Fibroblast of skin of abdomen (primary cell): ENCODE results near the gene GATC.
"Not testable (repeated sequence)": the region's sequence is repeated elsewhere in the genome, so short reads cannot be mapped to it uniquely, and the experiment has no call there.

Experiments used
- DNase-seq: peaks from one replicate; pipeline ENCODE4 v3.0.0-alpha.2; 2013

GATC gene

DNA sequence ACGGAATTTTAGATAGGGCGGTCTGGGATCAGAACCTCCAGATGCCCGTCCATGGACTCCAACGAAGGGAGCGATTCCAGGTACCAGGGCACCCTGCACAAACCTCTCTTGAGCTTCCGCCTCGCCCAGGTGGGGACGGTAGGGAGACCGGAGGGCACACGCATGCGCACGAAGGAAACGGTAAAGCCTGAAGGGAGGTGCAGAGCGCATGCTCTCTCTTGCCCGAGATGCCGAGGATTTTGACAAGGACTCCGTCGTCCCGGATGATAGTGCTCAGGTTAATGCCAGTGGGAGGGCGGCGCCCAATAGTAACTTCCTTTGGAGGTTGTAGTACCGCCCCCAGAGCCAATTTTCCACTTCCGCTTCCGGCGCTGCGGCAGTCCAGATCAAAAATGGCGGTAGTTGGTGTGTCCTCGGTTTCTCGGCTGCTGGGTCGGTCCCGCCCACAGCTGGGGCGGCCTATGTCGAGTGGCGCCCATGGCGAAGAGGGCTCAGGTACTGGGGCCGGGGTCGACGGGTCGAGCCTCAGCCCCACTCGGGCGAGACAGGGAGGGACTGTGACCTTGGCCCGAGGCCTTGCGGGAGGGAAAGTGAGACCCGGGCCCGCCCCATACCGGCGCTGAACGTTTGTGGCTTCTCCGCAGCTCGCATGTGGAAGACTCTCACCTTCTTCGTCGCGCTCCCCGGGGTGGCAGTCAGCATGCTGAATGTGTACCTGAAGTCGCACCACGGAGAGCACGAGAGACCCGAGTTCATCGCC, 8.3 kb upstream of the GATC start, which contains the start of gene COX6A1:
TSS of gene COX6A1 (plus strand) at position 379 of the 760 bp plus-strand sequence. CDS start at position 393, 14 bp downstream.
- peak; percentile 95 for DNase-seq

DNA sequence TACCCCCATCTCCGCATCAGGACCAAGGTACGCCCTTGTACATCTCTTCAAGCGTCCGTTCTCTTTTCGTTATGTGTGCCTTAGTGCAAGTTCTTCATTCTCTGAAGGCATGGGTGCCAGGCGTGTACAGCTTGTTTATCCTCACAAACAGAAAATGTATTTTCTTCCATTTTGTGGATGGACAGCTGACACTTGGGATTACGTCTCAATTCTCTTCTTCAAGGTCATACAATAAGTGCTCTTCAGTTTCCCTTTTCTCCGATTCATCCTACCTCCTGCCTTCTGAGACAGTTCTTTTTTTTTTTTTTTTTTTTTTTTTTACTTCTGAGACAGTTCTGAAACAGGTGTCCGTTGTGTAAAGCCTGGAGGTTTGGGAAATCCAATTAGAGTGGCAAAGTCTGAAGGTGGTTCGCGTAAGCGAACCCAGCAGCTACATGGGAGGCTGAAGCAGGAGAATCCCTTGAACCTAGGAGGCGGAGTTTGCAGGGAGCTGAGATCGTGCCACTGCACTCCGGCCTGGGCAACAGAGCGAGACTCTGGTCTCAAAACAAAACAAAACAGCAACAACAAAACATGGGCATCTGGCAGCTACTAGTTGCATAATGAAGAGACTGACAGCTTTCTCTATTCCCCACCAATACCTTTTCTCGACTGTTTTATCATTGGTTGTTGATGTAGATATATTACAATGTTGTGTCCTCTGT, 7.6 kb upstream of the GATC start:
- no peak for DNase-seq

DNA sequence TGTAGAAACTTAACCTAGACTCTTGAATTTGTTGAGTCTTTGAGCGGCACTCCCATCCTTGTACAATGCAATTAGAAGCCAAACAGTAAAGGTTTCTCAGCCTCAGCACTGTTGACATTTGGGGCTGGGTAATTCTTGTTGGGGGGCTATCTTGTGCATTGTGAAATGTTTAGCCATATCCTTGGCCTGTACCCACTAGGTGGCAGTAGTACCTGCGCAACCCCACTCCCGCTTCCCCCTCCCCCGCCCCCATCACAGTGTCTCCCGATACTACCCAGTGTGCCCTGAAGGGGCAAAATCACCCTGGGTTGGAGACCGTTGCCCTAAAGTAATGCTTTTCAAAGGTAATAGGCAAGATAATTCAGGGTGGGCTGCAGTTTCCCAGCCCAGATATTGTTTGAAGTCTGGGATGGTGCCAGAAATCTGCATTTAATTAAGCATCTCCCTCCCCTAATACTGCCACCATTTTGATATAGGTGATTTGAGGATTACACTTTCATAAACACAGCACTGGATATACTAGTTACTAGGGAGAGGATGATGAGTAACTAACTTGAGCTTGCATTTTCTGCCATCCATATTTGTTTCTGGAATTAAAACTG, 6.5 kb upstream of the GATC start:
- DNase-seq, result peak; percentile 58

DNA sequence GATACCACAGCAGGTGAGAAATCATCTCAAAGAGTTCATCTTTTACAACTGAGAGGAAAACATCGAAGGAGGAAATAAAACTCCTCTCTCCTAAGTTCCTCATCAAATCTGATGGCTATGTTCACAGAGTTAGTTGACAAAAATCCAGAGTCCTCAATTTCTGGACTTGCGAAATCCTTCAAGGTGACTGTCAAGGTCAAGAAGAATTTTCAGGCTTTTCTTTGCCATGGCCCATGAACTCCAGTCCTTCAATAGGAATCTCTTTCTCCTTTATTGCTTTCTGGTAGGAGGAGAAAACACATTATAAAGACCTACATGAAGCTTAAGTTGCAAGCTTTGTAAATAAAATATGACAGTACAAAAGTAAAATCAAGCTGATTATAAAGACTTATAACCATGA, 1.6 kb upstream of the GATC start:
- DNase-seq, result no peak

- DNase-seq, result not testable (repeated sequence)
Measured at GRCh38 chr12:120446844-120447178, 567 bp downstream of the GATC start.

DNA sequence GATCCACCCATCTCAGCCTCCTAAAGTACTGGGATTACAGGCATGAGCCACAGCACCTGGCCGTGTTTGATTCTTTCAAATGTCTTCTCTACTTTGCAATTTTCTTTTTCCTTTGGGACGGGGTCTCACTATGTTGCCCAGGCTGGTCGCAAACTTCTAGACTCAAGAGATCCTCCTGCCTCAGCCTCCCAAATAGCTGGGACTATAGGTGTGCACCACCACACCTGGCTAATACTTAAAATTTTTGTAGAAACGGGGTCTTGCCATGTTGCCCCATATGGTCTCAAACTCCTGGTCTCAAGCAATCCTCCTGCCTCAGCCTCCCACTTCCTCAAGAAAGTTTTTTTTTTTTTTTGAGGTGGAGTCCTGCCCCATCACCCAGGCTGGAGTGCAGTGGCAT, 1.7 kb downstream of the GATC start:
- no peak for DNase-seq

DNA sequence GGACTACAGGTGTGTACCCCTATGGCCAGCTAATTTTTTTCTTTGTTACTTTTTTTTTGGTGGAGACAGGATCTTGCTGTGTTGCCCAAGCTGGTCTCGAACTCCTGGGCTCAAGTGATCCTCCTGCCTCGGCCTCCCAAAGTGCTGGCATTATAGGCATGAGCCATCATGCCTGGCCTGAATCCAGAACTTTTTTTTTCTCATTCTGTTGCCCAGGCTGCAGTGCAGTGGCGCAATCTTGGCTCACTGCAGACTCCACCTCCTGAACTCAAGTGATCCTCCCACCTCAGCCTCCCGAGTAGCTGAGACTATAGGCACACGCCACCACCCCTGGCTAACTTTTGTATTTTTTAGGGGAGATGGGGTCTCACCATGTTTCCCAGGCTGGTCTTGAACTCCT, 6.3 kb downstream of the GATC start:
- not testable (repeated sequence) for DNase-seq

- DNase-seq, result no peak
Measured at GRCh38 chr12:120453060-120453750, 7.0 kb downstream of the GATC start.

DNA sequence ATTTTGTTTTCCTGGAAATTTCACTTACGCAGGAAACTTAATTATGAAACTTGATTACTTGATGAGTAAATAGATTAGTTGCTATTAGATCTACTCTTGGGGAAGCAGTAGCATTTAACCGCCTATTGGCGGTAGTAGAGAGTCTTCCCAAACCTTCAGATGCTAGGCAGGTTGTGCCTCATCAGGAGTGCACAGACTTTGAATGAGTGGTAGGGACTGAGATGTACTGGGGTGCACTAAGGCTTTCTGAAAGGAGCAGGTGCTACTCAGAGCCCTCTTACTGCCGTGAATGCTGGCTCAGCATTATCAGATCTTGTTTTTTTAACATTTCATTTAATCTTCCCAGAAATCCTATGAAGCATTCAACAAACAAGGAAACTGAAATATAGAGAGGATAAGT, 7.7 kb downstream of the GATC start:
- DNase-seq, result no peak

- no peak for DNase-seq
Measured at GRCh38 chr12:120455302-120455701, 9.1 kb downstream of the GATC start.

GRCh38 chr12:120457133-120457532, 10.9 kb downstream of the GATC start:
- no peak for DNase-seq

DNA sequence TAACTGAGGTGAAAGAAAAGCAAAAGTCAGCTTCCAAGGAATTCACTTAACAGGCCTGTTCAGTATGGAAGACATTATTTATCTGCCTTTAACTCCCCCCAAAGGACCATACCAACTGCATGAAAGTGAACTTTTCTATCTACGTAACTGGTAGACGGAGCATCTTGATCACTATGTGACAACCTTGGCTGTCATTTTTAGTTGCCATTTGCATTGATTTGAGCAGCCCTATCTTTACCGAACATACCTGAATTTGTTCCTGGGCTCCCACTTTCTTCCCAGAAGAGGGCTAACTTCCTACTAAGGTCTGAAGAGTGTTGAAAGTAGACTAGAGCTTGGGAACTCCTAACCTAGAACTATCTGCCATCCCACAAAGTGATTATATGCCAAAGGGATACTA, 13.9 kb downstream of the GATC start:
- no peak for DNase-seq

DNA sequence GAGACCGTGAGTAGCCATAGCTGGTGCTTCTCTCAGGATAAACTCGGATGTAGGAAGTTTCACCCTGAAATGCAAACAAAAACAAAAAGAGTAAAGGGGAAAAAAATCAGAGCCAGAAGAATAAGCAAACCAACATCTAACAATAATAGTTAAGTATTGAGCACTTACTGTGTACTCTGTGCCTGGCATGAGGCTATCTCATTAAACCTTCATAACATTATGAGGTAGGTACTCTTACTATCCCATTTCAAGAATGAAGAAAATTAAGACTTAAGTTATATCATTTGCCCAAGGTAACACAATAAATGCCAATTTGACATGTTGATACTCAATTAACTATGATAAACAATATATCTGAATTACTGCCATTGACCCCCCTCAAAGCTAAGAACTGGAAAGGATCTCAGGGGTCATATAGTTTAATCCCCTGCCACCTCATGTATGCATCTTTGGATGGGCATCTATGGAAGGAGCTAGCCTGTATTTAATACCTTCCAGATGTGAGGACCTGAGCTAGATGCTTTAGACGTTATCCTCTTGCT, 15.9 kb downstream of the GATC start:
- no peak for DNase-seq

- DNase-seq, result no peak
Measured at GRCh38 chr12:120463712-120464111, 17.5 kb downstream of the GATC start.

- DNase-seq, result no peak
Measured at GRCh38 chr12:120465756-120466155, 19.5 kb downstream of the GATC start.

DNA sequence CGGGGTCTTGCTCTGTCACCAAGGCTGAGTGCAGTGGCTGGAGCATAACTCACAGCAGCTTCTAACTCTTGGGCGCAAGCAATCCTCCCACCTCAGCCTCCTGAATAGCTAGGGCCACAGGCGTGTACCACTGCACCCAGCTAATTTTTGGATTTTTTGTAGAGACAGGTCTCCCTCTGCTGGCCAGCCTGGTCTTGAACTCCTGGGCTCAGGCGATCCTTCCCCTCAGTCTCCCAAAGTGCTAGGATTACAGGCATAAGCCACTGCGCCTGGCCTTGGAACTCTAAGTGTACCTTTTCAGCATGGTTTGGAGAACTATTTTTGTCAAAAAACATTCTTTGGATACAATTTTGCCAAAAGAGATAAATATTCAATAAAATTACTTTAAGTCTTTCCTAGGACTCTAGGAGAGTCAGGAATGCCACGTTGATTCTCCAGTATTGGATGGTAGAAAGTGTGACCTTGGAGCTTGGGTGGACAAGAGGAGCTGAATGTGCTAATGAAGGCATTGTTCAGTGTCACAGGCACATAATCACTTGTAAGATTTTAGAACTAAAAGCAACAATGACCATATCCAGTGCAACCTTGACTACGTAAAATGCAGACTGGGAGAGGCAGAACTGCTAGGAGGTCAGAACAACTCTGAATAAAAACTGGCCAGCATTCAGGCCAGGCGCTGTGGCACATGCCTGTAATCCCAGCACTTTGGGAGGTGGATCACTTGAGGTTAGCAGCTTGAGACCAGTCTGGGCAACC, 20.5 kb downstream of the GATC start:
- DNase-seq, result peak; percentile 43

DNA sequence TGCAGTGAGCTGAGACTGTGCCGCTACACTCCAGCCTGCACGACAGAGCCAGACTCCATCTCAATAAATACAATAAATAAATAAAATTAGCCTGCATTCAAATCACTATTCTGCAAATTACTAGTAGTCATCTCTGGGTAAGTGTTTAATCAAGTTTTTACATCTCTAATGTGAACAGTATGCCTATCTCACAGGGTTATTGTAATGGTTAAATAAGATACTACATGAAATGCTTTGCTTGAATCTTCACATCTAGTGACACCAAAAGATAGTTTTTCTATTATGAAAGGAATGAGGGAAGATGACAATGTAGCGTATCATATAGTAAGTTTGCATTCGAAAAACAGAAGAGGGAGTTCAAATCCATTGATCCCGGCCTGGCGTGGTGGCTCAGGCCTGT, 21.2 kb downstream of the GATC start:
- no peak for DNase-seq

DNA sequence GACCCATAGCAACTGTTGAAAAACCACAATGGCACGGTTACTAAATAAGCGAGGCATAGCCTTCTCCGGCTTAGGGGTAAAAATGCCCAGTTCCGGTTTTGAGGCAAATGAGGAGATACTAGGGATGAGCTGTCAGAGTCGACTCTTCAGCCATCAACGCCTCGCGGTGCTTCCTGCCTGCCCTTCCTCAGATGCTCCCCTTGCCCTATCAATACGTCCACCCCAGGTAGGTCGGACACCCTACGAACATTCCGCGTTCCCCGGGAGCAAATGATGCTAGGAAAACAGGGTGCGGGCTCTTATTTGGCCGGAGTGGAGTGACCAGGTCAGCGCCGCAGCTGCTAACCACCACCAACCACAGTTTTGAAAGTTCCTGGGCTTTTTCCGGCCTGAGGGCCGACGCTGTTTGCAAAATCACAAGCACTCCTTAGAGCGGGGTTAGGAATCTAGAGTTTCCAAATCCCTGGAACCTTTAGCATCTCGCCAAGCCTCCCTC, 22.1 kb downstream of the GATC start:
- no peak for DNase-seq

DNA sequence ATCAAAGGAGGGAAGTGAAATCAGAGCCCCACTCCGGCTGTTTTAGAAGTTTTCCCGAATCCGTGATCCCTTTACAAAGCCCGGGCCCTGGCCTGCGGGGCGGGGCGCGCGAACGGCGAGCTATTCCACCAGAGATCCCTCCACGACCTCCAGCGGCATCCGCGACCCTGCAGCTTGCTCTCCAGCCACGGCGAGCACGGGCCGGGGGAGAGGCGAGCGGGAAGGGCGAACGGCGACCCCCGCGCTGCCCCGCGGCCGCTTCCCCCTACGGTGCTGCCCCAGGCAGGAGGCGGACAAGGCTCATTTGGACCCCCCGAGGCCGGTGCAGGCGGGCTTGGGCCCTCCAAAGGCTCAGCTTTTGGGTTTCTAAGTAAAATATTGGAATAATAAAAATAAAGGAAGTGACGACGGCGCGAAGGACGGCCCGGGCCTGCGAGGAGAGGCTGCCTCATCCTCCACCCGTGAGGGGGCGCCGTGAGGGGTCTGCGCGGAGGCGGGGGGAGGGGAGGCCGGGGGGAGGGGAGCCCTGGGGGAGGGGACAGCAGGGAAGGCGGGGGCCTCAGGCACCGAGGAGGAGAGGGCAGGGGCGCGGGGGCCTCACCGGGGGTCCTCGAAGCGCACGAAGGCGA, 22.7 kb downstream of the GATC start:
- DNase-seq, result no peak

DNA sequence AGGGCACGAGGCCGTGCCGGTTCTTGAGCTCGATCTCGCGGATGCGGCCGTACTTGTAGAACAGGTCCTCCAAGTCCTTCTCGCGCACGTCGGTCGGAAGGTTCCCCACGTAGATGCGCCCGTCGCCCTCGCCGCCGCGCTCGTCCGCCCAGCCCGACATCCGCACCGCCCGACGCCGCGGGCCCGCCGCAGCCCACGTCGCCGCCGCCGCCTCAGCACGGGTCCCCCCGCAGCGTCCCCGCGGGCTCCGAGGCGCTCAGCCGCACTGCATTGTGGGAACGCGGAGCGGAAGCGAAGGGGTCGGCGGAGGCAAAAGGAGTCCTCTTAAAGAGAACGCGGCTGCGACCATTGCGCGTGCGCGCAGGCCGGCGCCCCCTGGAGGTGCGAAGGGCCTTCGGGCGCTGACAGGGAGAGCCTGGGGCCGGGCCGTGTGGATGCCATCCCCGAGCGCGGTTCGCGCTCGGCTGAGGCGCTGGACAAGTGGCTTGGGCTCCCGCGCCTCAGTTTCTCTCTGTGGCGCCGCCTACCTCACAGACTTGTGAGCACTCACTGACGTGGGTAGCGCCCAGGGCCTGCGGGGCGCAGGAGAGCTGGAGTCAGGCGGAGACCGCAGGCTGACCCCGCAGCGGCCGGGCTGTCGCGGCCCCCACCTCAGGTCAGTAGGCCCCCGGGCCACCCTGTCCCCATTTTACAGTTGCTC, 23.4 kb downstream of the GATC start, which contains the start of gene SRSF9:
TSS of gene SRSF9 (minus strand) at position 299 of the 700 bp plus-strand sequence. CDS start at position 160, 139 bp downstream.
- peak; percentile 97 for DNase-seq
